Measurements from ENCODE around the gene B4GALT1. TPM values are rescaled to one million over a fixed set of nuclear protein-coding genes. Genes with fewer than 3 reads are reported as not detected.
A peak's percentile ranks its signal among the peaks of the same experiment; 100 is the strongest.

The B4GALT1 gene
- total and polyA plus RNA-seq, 2 donors from 2014 or later: 33.0 to 163 TPM

DNA sequence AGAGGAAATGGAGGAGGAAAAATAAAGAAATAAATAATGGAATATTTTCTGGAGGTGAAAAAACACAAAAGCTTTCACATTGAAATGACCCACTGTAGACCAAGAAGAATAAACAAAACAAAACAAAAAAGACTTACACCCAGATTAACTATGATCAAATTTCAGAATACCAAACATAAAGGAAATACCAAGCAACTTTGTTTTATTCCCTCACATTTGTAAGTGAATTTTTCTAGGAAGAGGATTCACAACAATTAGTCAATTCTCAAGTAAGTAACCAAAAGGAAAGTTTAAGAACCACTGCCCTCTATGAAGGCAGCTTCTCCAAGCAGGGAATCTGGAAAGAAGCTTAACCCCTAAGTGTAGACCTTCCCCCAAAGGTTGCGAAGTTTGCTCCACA, 29.6 kb upstream of the B4GALT1 start:
- H3K4me3 ChIP-seq (ENCODE audit: low read length in 3 of 3): no peak overlapping the region
- no peaks in the 10 kb centered on the region for H3K4me1 ChIP-seq (ENCODE audit: control insufficient read depth in 2 of 3, insufficient read depth in 2 of 3, low read depth in 1 of 3, low read length in 3 of 3)
- DNase-seq: no peak
- no peaks in the 10 kb centered on the region for H3K9me3 ChIP-seq (ENCODE audit: control insufficient read depth in 2 of 3, insufficient read depth in 1 of 3, low read length in 3 of 3)
- intact Hi-C loops (cut with DNase I): no loop called here
- H3K27me3 ChIP-seq (ENCODE audit: control insufficient read depth, insufficient read depth, low read length): no peaks in the 10 kb centered on the region
- no peak overlapping the region for H3K9ac ChIP-seq (ENCODE audit: low read length in 3 of 3)
- TF ChIP-seq, protein P1, sequence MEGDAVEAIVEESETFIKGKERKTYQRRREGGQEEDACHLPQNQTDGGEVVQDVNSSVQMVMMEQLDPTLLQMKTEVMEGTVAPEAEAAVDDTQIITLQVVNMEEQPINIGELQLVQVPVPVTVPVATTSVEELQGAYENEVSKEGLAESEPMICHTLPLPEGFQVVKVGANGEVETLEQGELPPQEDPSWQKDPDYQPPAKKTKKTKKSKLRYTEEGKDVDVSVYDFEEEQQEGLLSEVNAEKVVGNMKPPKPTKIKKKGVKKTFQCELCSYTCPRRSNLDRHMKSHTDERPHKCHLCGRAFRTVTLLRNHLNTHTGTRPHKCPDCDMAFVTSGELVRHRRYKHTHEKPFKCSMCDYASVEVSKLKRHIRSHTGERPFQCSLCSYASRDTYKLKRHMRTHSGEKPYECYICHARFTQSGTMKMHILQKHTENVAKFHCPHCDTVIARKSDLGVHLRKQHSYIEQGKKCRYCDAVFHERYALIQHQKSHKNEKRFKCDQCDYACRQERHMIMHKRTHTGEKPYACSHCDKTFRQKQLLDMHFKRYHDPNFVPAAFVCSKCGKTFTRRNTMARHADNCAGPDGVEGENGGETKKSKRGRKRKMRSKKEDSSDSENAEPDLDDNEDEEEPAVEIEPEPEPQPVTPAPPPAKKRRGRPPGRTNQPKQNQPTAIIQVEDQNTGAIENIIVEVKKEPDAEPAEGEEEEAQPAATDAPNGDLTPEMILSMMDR (IDR thresholded peaks at IDR 0.05; ENCODE audit: borderline replicate concordance, extremely low read depth, insufficient read depth): no peak
- no peaks in the 10 kb centered on the region for H3K36me3 ChIP-seq (ENCODE audit: control insufficient read depth in 2 of 3, insufficient read depth in 3 of 3, low read length in 3 of 3)
- H3K27ac ChIP-seq (ENCODE audit: low read depth in 2 of 2, low read length in 2 of 2): no peak overlapping the region
- no peak for FAIRE-seq

DNA sequence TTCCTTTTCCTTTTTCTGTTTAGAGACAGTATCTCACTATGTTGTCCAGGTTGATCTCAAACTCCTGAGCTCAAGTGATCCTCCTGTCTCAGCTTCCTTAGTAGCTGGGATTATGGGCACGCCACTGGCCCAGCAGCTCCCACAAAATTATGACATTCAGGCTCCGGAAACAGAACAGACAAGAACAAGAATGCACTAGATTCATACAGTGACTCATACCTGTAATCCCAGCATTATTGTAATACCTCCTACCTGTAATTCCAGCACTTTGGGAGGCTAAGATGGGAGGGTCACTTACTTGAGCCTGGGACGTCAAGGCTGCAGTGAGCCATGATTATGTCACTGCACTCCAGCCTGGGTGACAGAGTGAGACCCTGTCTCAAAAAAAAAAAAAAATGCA, 26.7 kb upstream of the B4GALT1 start:
- no peak for FAIRE-seq
- intact Hi-C loops (cut with DNase I): no loop called here
- Histone ChIP-seq H3K27ac (ENCODE audit: low read depth in 2 of 2, low read length in 2 of 2) (no peak overlapping the region), H3K4me3 (ENCODE audit: low read length in 3 of 3) (no peak overlapping the region), H3K9me3 (ENCODE audit: control insufficient read depth in 2 of 3, insufficient read depth in 1 of 3, low read length in 3 of 3) (no peaks in the 10 kb centered on the region), H3K4me1 (ENCODE audit: control insufficient read depth in 2 of 3, insufficient read depth in 2 of 3, low read depth in 1 of 3, low read length in 3 of 3) (no peaks in the 10 kb centered on the region), H3K27me3 (ENCODE audit: control insufficient read depth, insufficient read depth, low read length) (no peaks in the 10 kb centered on the region), H3K36me3 (ENCODE audit: control insufficient read depth in 2 of 3, insufficient read depth in 3 of 3, low read length in 3 of 3) (no peaks in the 10 kb centered on the region), H3K9ac (ENCODE audit: low read length in 3 of 3) (no peak overlapping the region)
- DNase-seq: no peak
- TF ChIP-seq, protein P1 (IDR thresholded peaks at IDR 0.05; ENCODE audit: borderline replicate concordance, extremely low read depth, insufficient read depth): no peak

DNA sequence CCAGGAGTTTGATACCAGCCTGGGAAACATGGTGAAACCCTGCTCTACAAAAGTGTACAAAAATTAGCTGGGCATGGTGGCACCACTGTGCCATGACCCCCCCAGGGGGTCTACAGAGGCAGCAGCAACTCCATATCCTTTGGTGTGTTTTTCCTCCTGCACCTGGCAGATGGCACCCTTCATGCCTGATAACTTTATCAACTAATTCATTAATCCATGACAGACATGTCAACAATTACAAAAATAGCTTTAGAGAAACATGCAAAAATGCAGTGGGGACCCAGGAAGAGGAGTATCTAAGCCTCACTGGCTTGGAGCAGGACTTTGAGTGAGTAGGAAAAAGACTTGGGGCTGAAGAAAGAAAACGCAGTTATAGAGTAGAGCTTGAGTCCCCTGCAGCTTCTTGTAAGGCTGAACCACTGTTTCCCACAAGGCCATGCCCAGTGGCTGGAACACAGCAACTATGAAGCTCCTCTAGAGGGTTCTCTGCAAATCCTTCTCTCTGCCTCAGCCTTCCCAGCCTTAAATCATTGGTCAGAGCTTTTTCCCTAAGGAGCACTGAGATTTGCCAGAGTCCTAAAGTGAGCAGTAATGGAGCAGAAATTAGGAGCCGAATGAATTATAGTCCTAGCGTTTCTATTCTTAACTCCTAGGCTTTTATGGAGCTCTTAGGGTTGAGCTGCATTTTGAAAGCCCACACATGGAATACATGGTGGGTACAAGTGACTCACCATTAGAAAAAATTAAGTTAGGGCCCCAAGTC, 25.5 kb upstream of the B4GALT1 start:
- H3K9ac ChIP-seq (ENCODE audit: low read length in 3 of 3): no peak overlapping the region
- no peaks in the 10 kb centered on the region for H3K4me1 ChIP-seq (ENCODE audit: control insufficient read depth in 2 of 3, insufficient read depth in 2 of 3, low read depth in 1 of 3, low read length in 3 of 3)
- FAIRE-seq: no peak
- H3K4me3 ChIP-seq (ENCODE audit: low read length in 3 of 3): no peak overlapping the region
- intact Hi-C loops (cut with DNase I): no loop called here
- no peak overlapping the region for H3K27ac ChIP-seq (ENCODE audit: low read depth in 2 of 2, low read length in 2 of 2)
- DNase-seq: peak in 1 of 5 donors; percentile 42
- TF ChIP-seq, protein P1 (IDR thresholded peaks at IDR 0.05; ENCODE audit: borderline replicate concordance, extremely low read depth, insufficient read depth): no peak
- no peaks in the 10 kb centered on the region for H3K27me3 ChIP-seq (ENCODE audit: control insufficient read depth, insufficient read depth, low read length)
- no peaks in the 10 kb centered on the region for H3K36me3 ChIP-seq (ENCODE audit: control insufficient read depth in 2 of 3, insufficient read depth in 3 of 3, low read length in 3 of 3)
- H3K9me3 ChIP-seq (ENCODE audit: control insufficient read depth in 2 of 3, insufficient read depth in 1 of 3, low read length in 3 of 3): no peaks in the 10 kb centered on the region
